ENCODE data around the gene ALOX5AP.

Gene ALOX5AP

GRCh38 chr13:30770929-30771328, 35.6 kb downstream of the ALOX5AP start:
- DNase-seq: no peak

- no peak for DNase-seq
These were observed 38.2 kb downstream of the ALOX5AP start for GRCh38 chr13:30773561-30773960.

- DNase-seq: no peak
These were observed 38.9 kb downstream of the ALOX5AP start for GRCh38 chr13:30774214-30774730.

GRCh38 chr13:30776661-30777060, 41.3 kb downstream of the ALOX5AP start:
- no peak for DNase-seq

GRCh38 chr13:30779016-30779415, 43.7 kb downstream of the ALOX5AP start:
- no peak for DNase-seq

- no peak for DNase-seq
These were observed 44.3 kb downstream of the ALOX5AP start for GRCh38 chr13:30779608-30780007.

- DNase-seq: no peak
These were observed 45.1 kb downstream of the ALOX5AP start for GRCh38 chr13:30780338-30780981.

- DNase-seq: no peak
These were observed 50.0 kb downstream of the ALOX5AP start for GRCh38 chr13:30785191-30785850.

- no peak for DNase-seq
These were observed 51.3 kb downstream of the ALOX5AP start for GRCh38 chr13:30786648-30787047.

GRCh38 chr13:30787738-30788525, 52.6 kb downstream of the ALOX5AP start:
- no peak for DNase-seq

GRCh38 chr13:30789166-30789862, 54.0 kb downstream of the ALOX5AP start:
- no peak for DNase-seq

GRCh38 chr13:30790592-30790991, 55.2 kb downstream of the ALOX5AP start:
- no peak for DNase-seq

- no peak for DNase-seq
These were observed 56.1 kb downstream of the ALOX5AP start for GRCh38 chr13:30791354-30792001.

- peak; percentile 72 for DNase-seq
These were observed 57.1 kb downstream of the ALOX5AP start for GRCh38 chr13:30792285-30793000.

GRCh38 chr13:30796132-30796572, 60.8 kb downstream of the ALOX5AP start:
- DNase-seq: no peak

- DNase-seq: no peak
These were observed 61.6 kb downstream of the ALOX5AP start for GRCh38 chr13:30796631-30797601.

GRCh38 chr13:30797847-30798535, 62.6 kb downstream of the ALOX5AP start:
- no peak for DNase-seq

- DNase-seq: no peak
These were observed 63.5 kb downstream of the ALOX5AP start for GRCh38 chr13:30798776-30799355.

- no peak for DNase-seq
These were observed 64.0 kb downstream of the ALOX5AP start for GRCh38 chr13:30799356-30799824.
